ENCODE data around the gene TNFAIP8L1.
A peak's percentile ranks its signal among the peaks of the same experiment; 100 is the strongest.

Gene TNFAIP8L1

DNA sequence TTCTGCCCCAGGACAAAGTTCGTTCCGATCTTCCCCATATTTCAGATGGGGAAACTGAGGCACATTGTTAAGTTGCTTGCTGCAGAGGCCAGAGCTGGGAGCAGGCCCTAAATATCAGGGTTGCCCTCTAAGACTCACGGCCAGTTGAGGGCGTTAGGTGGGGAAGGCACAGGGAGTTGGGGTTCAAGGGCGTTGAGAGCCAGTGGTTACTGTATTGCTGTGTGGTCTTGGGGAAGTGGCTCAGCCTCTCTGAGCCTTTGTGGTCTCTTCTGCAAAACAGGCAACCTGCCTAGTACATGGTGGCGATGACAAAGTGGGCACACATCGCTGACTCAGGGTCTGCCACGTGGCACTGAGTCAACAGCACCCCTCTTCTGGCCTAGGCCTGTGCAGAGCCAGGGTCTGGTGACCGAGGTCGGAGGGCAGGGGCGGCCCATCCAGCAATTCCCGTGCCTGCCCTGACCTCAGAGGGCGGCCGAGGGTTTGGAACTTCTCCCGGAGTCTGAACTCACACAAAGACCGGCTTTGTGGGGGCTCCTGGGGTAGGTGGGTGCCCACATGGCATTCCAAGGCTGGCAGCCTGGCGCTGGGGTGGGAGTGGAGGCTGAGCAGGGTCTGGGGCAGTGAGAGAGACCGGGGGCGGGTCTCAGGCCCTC lies 10.2 kb downstream of the TNFAIP8L1 start:
- no peak for DNase-seq (ENCODE audit: low read depth in 2 of 2)

DNA sequence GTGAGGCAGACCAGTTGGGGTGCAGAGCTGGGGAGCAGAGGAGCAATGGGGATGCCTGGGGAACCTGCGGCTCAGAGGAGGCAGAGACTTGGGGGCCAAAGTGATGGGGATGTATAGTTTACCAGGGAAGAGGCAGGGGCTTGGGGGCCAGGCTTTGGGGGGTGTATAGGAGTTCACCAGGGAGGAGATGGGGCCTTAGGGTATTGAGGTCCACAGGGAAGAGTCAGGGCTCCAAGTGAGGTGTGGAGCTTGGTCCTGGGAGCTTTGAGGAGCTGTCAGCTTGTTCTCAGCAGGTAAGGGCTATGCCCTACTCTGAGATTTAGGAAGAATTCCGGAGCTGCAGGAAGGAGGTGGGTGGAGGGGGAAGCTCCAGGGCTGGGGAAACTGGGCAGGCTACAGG lies 10.8 kb downstream of the TNFAIP8L1 start:
- DNase-seq (ENCODE audit: low read depth in 2 of 2): no peak

DNA sequence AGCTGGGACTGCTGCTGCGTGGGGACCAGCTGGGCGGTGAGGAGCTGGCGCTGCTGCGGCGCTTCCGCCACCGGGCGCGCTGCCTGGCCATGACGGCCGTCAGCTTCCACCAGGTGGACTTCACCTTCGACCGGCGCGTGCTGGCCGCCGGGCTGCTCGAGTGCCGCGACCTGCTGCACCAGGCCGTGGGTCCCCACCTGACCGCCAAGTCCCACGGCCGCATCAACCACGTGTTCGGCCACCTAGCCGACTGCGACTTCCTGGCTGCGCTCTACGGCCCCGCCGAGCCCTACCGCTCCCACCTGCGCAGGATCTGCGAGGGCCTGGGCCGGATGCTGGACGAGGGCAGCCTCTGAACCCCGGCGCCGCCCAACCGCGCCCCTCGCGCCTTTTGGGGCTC lies 12.8 kb downstream of the TNFAIP8L1 start:
- DNase-seq (ENCODE audit: low read depth in 2 of 2): no peak

DNA sequence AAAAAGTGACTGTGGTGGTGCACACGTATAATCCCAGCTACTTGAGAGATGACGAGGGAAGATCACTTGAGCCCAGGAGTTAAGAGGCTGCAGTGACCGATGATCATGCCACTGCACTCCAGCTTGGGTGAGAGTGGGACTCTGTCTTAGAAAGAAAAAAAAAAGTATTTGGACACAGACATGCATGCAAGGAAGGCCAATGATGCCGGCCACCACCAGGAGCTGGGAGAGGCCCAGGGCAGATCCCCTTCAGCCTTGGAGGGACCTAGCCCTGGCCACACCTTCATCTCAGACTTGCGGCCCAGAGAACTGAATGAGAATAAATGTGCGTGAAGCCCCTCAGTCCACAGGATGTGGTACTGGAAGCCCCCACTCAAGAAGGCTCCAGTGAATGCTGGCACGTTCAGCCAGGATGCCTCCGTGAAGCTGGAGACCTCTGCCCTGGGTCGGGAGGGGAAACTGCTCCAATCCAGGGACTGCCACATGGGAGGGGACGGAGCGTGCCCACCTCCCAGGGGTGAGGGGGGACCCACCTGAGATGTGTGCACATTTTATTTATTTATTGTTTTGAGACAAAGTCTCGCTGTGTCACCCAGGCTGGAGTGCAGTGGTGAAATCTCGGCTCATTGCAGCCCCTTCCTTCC lies 14.6 kb downstream of the TNFAIP8L1 start:
- no peak for DNase-seq (ENCODE audit: low read depth in 2 of 2)

GRCh38 chr19:4654437-4655361 lies 15.4 kb downstream of the TNFAIP8L1 start:
- no peak for DNase-seq (ENCODE audit: low read depth in 2 of 2)

DNA sequence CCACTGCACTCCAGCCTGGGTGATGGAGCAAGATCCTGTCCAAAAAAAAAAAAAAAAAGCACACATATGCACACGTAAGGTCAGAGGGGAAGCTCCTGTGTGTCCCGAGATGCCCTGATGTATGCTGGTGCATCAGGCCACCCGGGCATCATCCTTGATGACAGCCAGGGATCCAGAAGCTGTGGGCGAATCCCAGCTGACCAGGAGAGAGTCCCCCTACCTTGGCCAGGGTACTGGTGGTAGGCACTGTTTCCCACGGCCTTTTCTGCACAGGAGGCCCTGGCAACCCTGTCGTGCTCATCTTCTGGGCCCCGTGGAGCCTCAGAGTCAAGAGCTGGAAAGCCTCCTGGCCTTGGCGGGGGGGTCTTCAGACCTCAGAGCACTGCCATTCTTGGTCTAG lies 16.8 kb downstream of the TNFAIP8L1 start:
- no peak for DNase-seq (ENCODE audit: low read depth in 2 of 2)

- no peak for DNase-seq (ENCODE audit: low read depth in 2 of 2)
Observed at GRCh38 chr19:4657262-4657661, 17.9 kb downstream of the TNFAIP8L1 start.

DNA sequence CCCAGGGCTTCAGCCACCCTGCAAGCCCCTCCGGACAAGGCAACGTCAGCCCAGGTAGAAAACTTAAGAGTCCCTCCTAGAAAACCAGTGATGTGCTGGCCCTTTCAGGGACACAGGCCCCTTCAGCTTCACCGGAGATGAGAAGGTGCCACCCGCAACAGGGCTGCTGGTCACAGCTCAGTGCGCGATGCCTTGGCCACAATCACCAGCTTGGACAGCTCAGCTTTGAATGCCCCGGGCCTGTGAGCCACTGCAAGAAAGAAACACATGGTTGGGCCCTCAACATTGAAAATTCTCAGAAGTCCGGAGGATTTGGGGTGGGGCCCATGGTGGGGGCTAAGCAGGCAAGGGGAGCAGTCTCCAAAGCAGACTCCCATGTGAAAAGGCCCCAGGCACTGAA lies 18.5 kb downstream of the TNFAIP8L1 start:
- DNase-seq (ENCODE audit: low read depth in 2 of 2): no peak

DNA sequence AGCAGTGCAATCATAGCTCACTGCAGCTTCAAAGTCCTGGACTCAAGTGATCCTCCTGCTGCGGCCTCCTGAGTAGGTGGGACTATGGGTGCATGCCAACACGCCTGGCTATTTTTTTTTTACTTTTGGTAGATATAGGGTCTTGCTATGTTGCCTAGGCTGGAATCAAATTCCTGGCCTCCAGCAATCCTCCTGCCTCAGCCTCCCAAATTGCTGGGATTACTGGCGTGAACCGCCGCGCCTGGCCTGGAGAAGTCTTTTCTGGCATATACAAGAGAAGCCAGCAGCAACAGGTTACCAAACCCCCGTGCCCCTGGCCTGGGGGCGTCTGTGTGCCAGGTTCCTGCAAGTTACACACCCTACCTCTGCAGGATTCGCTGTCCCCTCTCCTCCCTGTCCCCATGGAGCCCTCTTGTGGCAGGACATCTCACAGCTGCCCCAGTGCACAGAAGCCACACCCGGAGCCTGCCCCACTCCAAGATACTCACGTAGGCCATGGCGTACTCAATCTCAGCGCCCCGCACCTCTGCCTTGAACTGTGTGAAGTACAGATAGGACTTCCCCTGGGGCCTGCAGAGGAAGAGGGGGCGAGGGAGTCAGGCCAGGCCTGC lies 21.0 kb downstream of the TNFAIP8L1 start:
- DNase-seq (ENCODE audit: low read depth in 2 of 2): no peak

GRCh38 chr19:4660993-4661392 lies 21.7 kb downstream of the TNFAIP8L1 start:
- no peak for DNase-seq (ENCODE audit: low read depth in 2 of 2)

DNA sequence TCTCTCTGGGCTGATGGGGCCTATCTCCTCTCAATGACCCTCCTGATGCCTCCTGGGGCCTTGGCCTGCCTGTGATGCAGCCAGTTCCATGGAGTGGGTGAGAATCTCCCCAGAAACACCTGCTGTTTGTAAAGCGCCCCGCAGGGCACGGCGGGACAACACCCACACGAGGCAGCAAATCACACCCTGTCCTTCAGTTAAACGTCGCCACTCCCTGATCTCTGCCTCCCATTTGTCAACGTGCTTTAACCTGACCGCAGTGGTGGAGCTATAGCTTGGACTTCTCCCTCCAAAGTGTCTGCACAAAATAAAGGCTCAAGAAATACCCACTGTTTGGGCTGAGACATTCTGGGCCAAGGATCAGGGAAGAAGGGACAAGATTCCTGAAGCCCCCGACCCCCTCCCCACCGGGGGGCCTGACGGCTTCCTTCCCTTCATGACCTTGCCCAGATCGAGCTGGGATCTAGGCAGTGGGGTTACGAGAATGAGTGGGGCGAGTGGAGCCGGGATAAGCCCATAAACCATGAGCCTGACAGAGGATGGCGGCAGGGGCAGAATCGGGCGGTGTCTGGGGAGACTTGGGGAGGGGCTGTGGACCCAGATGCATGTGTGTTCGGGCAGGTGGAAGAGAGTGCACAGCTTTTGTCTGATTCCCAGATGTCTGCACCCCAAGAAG lies 22.8 kb downstream of the TNFAIP8L1 start:
- DNase-seq (ENCODE audit: low read depth in 2 of 2): no peak

GRCh38 chr19:4662812-4663211 lies 23.5 kb downstream of the TNFAIP8L1 start:
- no peak for DNase-seq (ENCODE audit: low read depth in 2 of 2)

DNA sequence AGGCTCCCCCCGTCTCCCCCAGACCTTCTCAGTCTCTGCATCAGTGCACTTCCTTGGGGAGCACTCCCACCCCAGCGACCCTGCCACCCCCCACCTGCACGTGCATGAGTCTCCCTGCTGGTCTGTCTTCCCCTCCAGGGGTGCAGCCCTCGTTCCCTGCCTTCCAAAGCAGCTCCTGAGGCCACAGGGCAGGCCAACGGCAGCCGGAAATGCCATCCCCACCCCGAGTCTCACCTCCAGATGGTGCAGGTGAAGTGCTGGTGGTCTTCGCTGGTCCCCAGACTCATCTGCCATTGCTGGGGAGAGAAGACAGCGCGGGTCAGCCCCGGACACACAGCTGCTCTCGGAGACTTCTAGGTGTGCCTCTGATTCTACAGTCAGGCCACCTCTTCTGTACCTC lies 25.3 kb downstream of the TNFAIP8L1 start:
- DNase-seq (ENCODE audit: low read depth in 2 of 2): no peak

DNA sequence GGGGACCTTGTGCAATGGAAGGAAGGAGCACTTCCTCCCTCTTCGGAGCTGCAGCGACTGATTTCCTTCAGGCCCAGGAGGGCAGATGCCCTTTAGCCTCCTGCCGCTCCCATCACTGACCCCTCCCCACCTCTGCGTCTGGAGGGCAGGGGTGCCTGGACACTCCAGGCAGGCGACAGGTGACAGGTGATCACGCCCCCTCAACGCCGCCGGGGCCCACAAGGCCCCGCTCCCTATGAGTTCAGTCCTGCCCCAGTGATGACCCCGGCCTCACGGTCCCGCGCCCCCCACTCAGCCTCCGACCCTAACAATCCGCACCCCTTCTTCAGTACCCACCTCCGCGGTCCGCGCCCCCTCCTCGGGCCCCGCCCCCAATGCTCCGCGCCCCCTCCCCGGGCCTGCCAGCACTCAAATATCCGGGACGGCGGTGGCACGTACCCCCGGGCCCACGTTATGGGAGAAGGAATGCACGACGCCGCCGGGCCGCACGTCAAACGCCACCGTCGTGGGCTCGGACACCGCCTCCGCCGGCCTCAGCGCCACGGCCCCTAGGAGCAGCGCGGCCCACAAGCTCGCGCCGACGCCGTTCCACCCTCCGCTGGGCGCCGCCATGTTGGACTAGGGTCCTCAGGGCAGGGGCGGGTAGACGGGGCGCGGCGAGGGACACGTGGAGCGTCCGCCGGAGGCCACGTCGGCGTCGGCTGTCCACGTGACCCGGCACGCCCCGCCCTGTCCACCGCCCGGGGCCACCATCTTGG lies 30.6 kb downstream of the TNFAIP8L1 start, which contains the start of gene MYDGF:
TSS of gene MYDGF (minus strand) at position 620 of the 758 bp plus-strand sequence. CDS start at position 612, 8 bp downstream.
- peak; percentile 84 to 93 for DNase-seq (ENCODE audit: low read depth in 2 of 2)

- DNase-seq (ENCODE audit: low read depth in 2 of 2): no peak
Observed at GRCh38 chr19:4671185-4671851, 32.0 kb downstream of the TNFAIP8L1 start.

- no peak for DNase-seq (ENCODE audit: low read depth in 2 of 2)
Observed at GRCh38 chr19:4673216-4673615, 33.9 kb downstream of the TNFAIP8L1 start.

- DNase-seq (ENCODE audit: low read depth in 2 of 2): no peak
Observed at GRCh38 chr19:4673726-4674125, 34.4 kb downstream of the TNFAIP8L1 start.

GRCh38 chr19:4675346-4675745 lies 36.0 kb downstream of the TNFAIP8L1 start:
- no peak for DNase-seq (ENCODE audit: low read depth in 2 of 2)

DNA sequence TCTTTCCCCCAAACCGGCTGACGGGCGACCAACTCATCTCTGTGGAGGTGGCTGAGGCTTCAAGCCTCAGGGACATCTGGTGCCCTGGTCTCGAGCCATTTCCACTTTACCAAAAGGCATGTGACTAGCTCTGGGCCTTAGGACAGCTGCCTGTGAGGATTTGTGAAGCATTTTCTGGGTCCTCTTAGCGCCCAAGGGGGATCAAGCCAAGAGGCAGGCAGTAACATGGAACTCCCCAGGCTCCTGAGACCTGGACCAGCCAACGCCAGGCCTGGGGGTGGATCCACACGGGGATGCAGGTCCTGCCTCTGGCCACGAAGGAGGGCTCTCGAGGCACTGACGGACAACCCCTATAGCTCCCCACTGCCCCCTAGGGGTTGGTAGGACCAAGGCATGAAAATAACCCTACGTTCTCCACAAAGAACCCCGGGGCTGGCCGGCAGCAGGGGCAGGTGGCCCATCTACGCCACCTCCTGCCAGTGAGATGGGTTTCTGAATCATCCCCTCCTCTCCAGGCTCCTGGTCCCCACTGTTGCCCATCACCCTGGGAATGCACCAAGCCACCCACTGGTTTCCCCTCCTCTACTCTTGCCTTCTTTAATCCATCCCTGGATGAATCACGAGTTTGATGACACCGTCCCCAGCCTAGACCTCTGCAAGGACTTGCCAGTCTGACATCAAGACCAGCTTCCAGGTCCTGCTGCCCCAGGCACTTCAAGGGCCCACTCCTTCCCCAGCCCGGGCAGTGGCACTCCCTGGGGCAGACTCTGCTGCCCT lies 37.8 kb downstream of the TNFAIP8L1 start:
- no peak for DNase-seq (ENCODE audit: low read depth in 2 of 2)

Data from stimulated activated CD4-positive, alpha-beta T cell treated with anti-CD3 and anti-CD28 coated beads, Interleukin-12 subunit alpha, Interleukin-12 subunit beta, amount 100 ng/mL, for 24 hours (primary cell).